Gastrocnemius medialis (tissue), 4 donors: ENCODE results near the gene DRGX. TPM values are rescaled to one million over a fixed set of nuclear protein-coding genes. Genes with fewer than 3 reads are reported as not detected.

Experiments
- ATAC-seq, 2 donors: fragments of 150-250 bp; one replicate each; pipeline ENCODE4 v1.9.1; 2016
- DNase-seq, 2 donors: peaks; one replicate each; pipeline ENCODE4 v3.0.0-alpha.2; 2019
- H3K27ac ChIP-seq, 4 donors: fragments of 200-600 bp; sonication (generic); 1 replicate in 1 of 4; 2 replicates in 3 of 4; pipeline ENCODE4 v1.5.1; 2016 to 2018; ENCODE audit warnings: mild to moderate bottlenecking in 2 of 4, moderate library complexity in 1 of 4
- H3K27me3 ChIP-seq, 3 donors: fragments of 200-600 bp; sonication (generic) in 2 of 3; 1 replicate in 1 of 3; 2 replicates in 2 of 3; pipeline versions ENCODE4 v1.5.1 to v1.6.0; 2016 to 2019; ENCODE audit warnings: mild to moderate bottlenecking in 1 of 3, moderate library complexity in 1 of 3
- H3K36me3 ChIP-seq, 2 donors: fragments of 200-600 bp; sonication (generic) in 1 of 2; one replicate each; pipeline ENCODE4 v1.5.1; 2017 to 2018
- H3K4me1 ChIP-seq, 2 donors: fragments of 200-600 bp; sonication (generic) in 1 of 2; one replicate each; pipeline ENCODE4 v1.5.1; 2016 to 2017; ENCODE audit warnings: mild to moderate bottlenecking in 2 of 2
- H3K4me3 ChIP-seq, 4 donors: fragments of 200-600 bp; sonication (generic) in 3 of 4; 1 replicate in 1 of 4; 2 replicates in 3 of 4; pipeline ENCODE4 v1.5.1; 2016 to 2019; ENCODE audit warnings: mild to moderate bottlenecking in 2 of 4
- H3K9me3 ChIP-seq, 3 donors: fragments of 200-600 bp; sonication (generic) in 2 of 3; 1 replicate in 1 of 3; 2 replicates in 2 of 3; pipeline ENCODE4 v1.5.1; 2016 to 2019
- POLR2A ChIP-seq, 2 donors: fragments of 450-650 bp; IDR thresholded peaks; one replicate each; pipeline ENCODE4 v1.6.1; 2017; ENCODE audit warnings: antibody characterized with exemption in 2 of 2, mild to moderate bottlenecking in 2 of 2, moderate library complexity in 2 of 2
- in situ Hi-C, 4 donors: fragments of 200-750 bp; cut with MboI; loops; one replicate each; pipeline versions ENCODE4 v1.15.0 to v1.8.0; 2017; ENCODE audit warnings: low sequenced_read_pairs in 4 of 4
- intact Hi-C: fragments of 100-400 bp; cut with DNase I; formaldehyde crosslinking; loops from one replicate; pipeline ENCODE4 v1.15.1; 2023; ENCODE audit warnings: low total_unique reads
- total RNA-seq, 4 donors: library from RNA; depleted of rRNA; stranded (reverse); fragments of >200 nt; gene quantifications; one replicate each; pipeline versions ENCODE4 v1.1.0 to v1.2.3, GENCODE V29; 2016
- TF ChIP-seq, protein P1 (sequence below), 5 experiments: fragments of 450-650 bp in 3 of 5; fragments of 200-600 bp in 2 of 5; sonication (generic) in 2 of 5; IDR thresholded peaks in 4 of 5; conservative IDR thresholded peaks in 1 of 5; 1 replicate in 4 of 5; 2 replicates in 1 of 5; pipeline ENCODE4 v1.5.1; 2016 to 2019; ENCODE audit warnings: antibody characterized with exemption in 5 of 5, mild to moderate bottlenecking in 3 of 5, moderate library complexity in 3 of 5

Gene DRGX
- total RNA-seq, 4 donors from 2014 or later = not detected

DNA sequence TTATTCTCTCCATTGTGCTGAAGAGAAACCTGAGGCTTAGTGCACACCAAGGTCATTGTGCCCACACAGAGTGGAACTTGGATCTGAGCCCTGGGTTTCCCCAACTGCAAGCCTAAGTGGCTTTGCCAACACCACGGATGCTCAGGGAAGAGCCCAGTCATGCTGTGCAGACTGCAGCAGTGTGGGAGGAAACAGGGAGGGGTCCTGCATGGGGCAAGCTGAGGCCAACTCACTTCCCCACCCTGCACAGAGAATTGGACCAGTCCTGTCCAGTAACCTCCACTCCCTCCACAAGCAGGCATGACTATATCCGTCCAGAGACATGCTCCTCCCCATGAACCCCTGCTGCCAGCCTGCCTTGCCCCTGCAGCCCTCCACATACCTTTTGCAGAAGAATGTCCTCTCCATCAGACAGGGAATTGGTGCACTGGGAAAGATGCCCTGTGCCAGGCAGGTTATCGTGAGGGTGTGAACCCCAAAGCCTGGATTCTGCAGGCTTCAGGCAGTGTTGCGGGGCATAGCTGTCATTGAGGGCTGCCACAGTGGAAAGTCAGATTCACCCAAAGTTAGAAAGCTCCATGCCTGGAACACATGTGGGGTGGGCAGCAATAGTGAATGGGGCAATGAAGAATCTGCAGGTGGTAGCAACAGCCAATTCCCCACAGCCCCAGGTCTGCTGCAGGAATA is 44.9 kb downstream of the DRGX start:
- no peak for TF ChIP-seq POLR2A (IDR thresholded peaks at IDR 0.05)
- TF ChIP-seq, protein P1, sequence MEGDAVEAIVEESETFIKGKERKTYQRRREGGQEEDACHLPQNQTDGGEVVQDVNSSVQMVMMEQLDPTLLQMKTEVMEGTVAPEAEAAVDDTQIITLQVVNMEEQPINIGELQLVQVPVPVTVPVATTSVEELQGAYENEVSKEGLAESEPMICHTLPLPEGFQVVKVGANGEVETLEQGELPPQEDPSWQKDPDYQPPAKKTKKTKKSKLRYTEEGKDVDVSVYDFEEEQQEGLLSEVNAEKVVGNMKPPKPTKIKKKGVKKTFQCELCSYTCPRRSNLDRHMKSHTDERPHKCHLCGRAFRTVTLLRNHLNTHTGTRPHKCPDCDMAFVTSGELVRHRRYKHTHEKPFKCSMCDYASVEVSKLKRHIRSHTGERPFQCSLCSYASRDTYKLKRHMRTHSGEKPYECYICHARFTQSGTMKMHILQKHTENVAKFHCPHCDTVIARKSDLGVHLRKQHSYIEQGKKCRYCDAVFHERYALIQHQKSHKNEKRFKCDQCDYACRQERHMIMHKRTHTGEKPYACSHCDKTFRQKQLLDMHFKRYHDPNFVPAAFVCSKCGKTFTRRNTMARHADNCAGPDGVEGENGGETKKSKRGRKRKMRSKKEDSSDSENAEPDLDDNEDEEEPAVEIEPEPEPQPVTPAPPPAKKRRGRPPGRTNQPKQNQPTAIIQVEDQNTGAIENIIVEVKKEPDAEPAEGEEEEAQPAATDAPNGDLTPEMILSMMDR (IDR thresholded peaks at IDR 0.05 in 4 of 5, conservative IDR thresholded peaks at IDR 0.05 in 1 of 5) = no peak

DNA sequence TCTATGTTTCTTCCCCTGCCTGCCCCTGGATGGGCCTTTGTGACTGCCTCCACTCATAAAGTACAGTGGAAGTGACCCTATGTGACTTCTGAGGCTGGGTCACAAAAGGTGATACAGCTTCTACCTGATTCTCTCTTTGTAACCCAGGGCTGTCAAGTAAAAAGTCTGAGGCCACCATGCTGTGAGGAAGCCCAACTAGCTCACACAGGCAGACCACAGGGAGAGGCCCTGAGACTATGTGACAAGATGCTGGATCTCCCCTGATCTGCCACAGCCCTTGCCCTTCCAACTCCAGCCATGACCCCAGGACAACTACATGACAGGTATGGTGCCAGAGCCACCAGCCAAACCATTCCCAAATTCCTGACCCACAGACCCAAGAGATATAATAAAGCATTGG is 45.8 kb downstream of the DRGX start:
- TF ChIP-seq, protein P1 (IDR thresholded peaks at IDR 0.05 in 4 of 5, conservative IDR thresholded peaks at IDR 0.05 in 1 of 5) = no peak
- TF ChIP-seq POLR2A (IDR thresholded peaks at IDR 0.05) = no peak
- no peaks in the 10 kb centered on the region for H3K36me3 ChIP-seq
- DNase-seq (no peak), ATAC-seq (no peak)
- H3K27me3 ChIP-seq = no peaks in the 10 kb centered on the region
- H3K9me3 ChIP-seq = no peaks in the 10 kb centered on the region
- no peak overlapping the region for H3K4me3 ChIP-seq
- no peak overlapping the region for H3K27ac ChIP-seq
- H3K4me1 ChIP-seq = no peaks in the 10 kb centered on the region
- intact Hi-C loops (no loop called here), in situ Hi-C loops (loop anchor here in 1 of 4 donors (25.0 kb wide), 1 partner anchor 363 kb away; no protein-coding TSS in a partner anchor)

More for the DNA sequence above, 44.9 kb downstream of the DRGX start:
- in situ Hi-C loops (loop anchor here in 1 of 4 donors (25.0 kb wide), 1 partner anchor 364 kb away; no protein-coding TSS in a partner anchor), intact Hi-C loops (no loop called here)
- H3K36me3 ChIP-seq = no peaks in the 10 kb centered on the region
- ATAC-seq = no peak
- DNase-seq = no peak
- no peaks in the 10 kb centered on the region for H3K27me3 ChIP-seq
- no peak overlapping the region for H3K4me3 ChIP-seq
- no peaks in the 10 kb centered on the region for H3K9me3 ChIP-seq
- H3K27ac ChIP-seq = no peak overlapping the region
- no peaks in the 10 kb centered on the region for H3K4me1 ChIP-seq

DNA sequence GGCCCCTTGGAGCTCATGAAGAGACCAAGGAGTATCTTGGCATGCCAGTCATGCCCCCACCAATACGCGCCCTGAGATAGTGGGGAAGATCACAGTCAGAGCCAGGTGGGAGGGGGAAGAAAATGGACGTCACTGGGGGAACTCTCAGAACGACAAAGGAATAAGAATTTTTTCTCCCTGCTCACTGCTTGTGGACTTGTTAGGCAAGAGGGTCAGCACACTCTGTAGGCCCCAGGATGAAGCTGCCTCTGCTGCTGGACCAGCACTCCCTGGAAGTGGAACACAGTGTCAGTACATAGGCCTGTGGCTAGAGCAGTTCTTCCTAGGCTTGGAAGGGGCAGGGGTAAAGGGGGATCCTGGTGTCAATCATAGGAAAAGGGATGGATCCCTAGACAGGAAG is 46.5 kb downstream of the DRGX start:
- no peak overlapping the region for H3K4me3 ChIP-seq
- intact Hi-C loops = no loop called here
- DNase-seq (no peak), ATAC-seq (no peak)
- TF ChIP-seq, protein P1 (IDR thresholded peaks at IDR 0.05 in 4 of 5, conservative IDR thresholded peaks at IDR 0.05 in 1 of 5) = no peak
- no peak for TF ChIP-seq POLR2A (IDR thresholded peaks at IDR 0.05)
- no peaks in the 10 kb centered on the region for H3K27me3 ChIP-seq
- in situ Hi-C loops = no loop called here
- H3K36me3 ChIP-seq = no peaks in the 10 kb centered on the region
- H3K9me3 ChIP-seq = no peaks in the 10 kb centered on the region
- H3K27ac ChIP-seq = no peak overlapping the region
- H3K4me1 ChIP-seq = no peaks in the 10 kb centered on the region

DNA sequence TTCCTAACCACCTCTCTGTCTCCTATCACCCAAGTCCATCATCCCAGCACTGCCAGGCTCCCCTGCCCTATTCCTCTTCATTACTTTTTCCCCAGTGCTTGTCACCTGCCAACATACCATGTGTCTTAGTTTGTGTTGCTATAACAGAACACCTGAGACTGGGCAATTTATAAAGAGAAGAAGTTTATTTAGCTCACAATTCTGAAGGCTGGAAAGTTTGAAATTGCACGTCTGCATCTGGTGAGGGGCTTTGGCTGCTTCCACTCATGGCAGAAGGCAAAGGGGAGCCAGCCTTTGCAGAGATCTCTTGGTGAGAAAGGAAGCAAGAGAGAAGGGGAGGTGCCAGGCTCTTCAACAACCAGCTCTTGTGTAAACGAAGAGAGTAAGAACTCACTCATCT is 47.3 kb downstream of the DRGX start:
- Histone ChIP-seq H3K4me1 (no peaks in the 10 kb centered on the region), H3K9me3 (no peaks in the 10 kb centered on the region), H3K27me3 (no peaks in the 10 kb centered on the region), H3K36me3 (no peaks in the 10 kb centered on the region), H3K27ac (no peak overlapping the region), H3K4me3 (no peak overlapping the region)
- intact Hi-C loops = no loop called here
- in situ Hi-C loops = no loop called here
- ATAC-seq = no peak
- TF ChIP-seq, protein P1 (IDR thresholded peaks at IDR 0.05 in 4 of 5, conservative IDR thresholded peaks at IDR 0.05 in 1 of 5) = no peak
- TF ChIP-seq POLR2A (IDR thresholded peaks at IDR 0.05) = no peak
- no peak for DNase-seq
